Measurements from ENCODE around the gene USHBP1.
A peak's percentile ranks its signal among the peaks of the same experiment; 100 is the strongest.

The USHBP1 gene, protein sequence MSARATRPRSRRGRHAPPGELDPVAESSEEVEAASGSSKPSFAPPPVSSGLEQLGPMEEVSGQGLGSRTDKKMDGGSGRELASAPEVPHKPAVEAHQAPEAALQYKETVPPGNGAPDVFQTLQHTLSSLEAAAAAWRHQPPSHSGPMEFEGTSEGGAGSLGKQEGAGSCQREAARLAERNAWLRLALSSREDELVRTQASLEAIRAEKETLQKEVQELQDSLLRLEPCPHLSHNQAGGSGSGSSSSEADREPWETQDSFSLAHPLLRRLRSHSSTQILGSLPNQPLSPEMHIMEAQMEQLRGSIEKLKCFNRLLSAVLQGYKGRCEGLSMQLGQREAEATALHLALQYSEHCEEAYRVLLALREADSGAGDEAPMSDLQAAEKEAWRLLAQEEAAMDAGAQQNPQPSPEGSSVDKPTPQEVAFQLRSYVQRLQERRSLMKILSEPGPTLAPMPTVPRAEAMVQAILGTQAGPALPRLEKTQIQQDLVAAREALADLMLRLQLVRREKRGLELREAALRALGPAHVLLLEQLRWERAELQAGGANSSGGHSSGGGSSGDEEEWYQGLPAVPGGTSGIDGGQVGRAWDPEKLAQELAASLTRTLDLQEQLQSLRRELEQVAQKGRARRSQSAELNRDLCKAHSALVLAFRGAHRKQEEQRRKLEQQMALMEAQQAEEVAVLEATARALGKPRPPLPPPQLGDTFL

GRCh38 chr19:17264641-17264979, at the start of gene USHBP1:
TSS of gene USHBP1 (minus strand) at chr19:17264745. CDS start at chr19:17264299, 446 bp downstream.
- no peak for DNase-seq (ENCODE audit: low spot score in 2 of 2)
- H3K27me3 Mint-ChIP-seq: no peaks in the 10 kb centered on the region
- H3K9me3 Mint-ChIP-seq: no peaks in the 10 kb centered on the region
- no peaks in the 10 kb centered on the region for H3K36me3 Mint-ChIP-seq
- ATAC-seq (ENCODE audit: low read depth): no peak
- peaks cover 12% of the 10 kb centered on the region for H3K4me1 Mint-ChIP-seq
- no peak within 1 kb of the TSS for H3K27ac Mint-ChIP-seq
- no peak within 1 kb of the TSS for H3K4me3 Mint-ChIP-seq

GRCh38 chr19:17314007-17314593, 49.6 kb upstream of the USHBP1 start:
- no peak overlapping the region for H3K4me3 Mint-ChIP-seq
- H3K27ac Mint-ChIP-seq: no peak overlapping the region
- H3K36me3 Mint-ChIP-seq: peaks cover 21% of the 10 kb centered on the region
- no peak for DNase-seq (ENCODE audit: low spot score in 2 of 2)
- ATAC-seq (ENCODE audit: low read depth): no peak
- no peaks in the 10 kb centered on the region for H3K27me3 Mint-ChIP-seq
- H3K4me1 Mint-ChIP-seq: peaks cover 18% of the 10 kb centered on the region
- H3K9me3 Mint-ChIP-seq: no peaks in the 10 kb centered on the region

- H3K27ac Mint-ChIP-seq: no peak overlapping the region
- ATAC-seq (ENCODE audit: low read depth): no peak
- no peak overlapping the region for H3K4me3 Mint-ChIP-seq
- no peaks in the 10 kb centered on the region for H3K27me3 Mint-ChIP-seq
- peaks cover 18% of the 10 kb centered on the region for H3K36me3 Mint-ChIP-seq
- DNase-seq (ENCODE audit: low spot score in 2 of 2): no peak
- H3K9me3 Mint-ChIP-seq: no peaks in the 10 kb centered on the region
- H3K4me1 Mint-ChIP-seq: peaks cover 25% of the 10 kb centered on the region
Measured at GRCh38 chr19:17312189-17313113, 47.9 kb upstream of the USHBP1 start.

GRCh38 chr19:17311455-17312188, 47.1 kb upstream of the USHBP1 start:
- ATAC-seq (ENCODE audit: low read depth) (no peak), DNase-seq (ENCODE audit: low spot score in 2 of 2) (no peak)
- Mint-ChIP-seq H3K4me3 (peak overlapping the region; percentile 64), H3K27me3 (no peaks in the 10 kb centered on the region), H3K9me3 (no peaks in the 10 kb centered on the region), H3K4me1 (peaks cover 25% of the 10 kb centered on the region), H3K36me3 (peaks cover 18% of the 10 kb centered on the region), H3K27ac (no peak overlapping the region)

GRCh38 chr19:17309965-17310461, 45.5 kb upstream of the USHBP1 start:
- H3K27ac Mint-ChIP-seq: peak overlapping the region; percentile 83
- peaks cover 28% of the 10 kb centered on the region for H3K4me1 Mint-ChIP-seq
- peaks cover 11% of the 10 kb centered on the region for H3K36me3 Mint-ChIP-seq
- no peaks in the 10 kb centered on the region for H3K9me3 Mint-ChIP-seq
- H3K27me3 Mint-ChIP-seq: no peaks in the 10 kb centered on the region
- ATAC-seq (ENCODE audit: low read depth) (no peak), DNase-seq (ENCODE audit: low spot score in 2 of 2) (no peak)
- peak overlapping the region; percentile 95 for H3K4me3 Mint-ChIP-seq

DNA sequence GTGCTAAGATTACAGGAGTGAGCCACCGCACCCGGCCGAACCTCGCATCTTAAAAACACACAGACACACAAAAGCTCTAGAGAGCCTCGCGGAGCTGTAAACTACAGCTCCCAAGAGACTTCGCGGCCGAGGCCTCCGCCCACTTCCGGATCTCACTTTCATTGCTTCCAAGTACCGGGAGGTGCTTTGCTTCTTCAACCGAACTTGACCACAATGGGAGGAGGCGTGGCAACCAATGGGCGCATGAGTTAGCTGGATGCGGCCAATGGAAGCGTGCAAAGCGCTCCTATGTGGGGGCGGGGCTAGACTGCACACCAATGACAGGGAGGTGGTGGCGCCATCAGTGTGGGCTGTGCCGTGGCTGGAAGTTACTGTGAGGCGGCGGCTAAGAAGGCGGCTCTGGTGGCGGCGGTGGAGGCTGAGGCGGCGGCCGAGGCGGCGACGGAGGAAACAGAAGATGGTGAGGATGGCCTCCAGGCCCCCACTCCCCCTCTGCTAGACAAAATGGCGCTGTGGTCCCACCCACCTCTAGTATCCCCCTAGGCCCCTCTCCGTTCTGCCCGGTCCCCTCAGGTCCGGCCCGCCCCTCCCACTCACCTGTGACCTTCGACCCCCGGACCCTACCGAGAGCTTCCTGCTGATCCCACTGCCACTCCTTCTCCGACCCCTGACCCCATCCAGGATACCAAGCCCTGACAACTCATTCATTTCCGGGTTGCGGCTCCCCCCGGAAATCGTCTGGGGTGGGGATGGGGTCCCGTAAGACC, 44.8 kb upstream of the USHBP1 start, which contains the start of gene DDA1:
DDA1 (plus strand) TSS at position 366 of the 767 bp plus-strand sequence; CDS start at position 458, 92 bp downstream.
- Mint-ChIP-seq H3K27me3 (no peaks in the 10 kb centered on the region), H3K36me3 (peaks cover 11% of the 10 kb centered on the region), H3K4me1 (peaks cover 31% of the 10 kb centered on the region), H3K9me3 (no peaks in the 10 kb centered on the region), H3K4me3 (peak within 1 kb of the TSS; percentile 95), H3K27ac (peak within 1 kb of the TSS; percentile 83)
- ATAC-seq (ENCODE audit: low read depth) (peak; percentile 73), DNase-seq (ENCODE audit: low spot score in 2 of 2) (peak; percentile 81 to 97)

DNA sequence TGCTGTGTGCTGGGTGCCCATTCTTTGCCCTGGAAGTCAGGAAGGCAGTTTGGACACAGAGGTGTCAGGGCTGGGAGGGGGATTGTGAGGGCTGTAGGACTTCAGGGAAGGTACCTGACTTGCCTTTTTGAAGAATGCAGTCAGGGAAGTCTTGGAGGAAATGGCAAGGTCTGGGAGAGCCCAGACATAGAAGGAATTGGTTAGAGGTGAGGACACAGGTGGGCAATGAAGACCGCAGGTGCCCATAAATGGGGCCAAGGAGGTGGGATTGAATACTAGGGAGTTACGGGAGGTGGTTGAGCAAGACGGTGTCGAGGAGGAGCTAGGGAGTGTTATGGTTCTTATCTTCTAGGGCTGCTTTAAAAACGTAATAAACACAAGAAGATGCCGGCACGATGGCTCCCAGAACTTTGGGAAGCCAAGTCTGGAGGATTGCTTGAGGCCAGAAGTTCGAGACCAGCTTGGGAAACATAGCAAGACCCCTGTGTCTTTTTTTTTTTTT, 43.4 kb upstream of the USHBP1 start:
- peaks cover 34% of the 10 kb centered on the region for H3K4me1 Mint-ChIP-seq
- H3K27me3 Mint-ChIP-seq: no peaks in the 10 kb centered on the region
- DNase-seq (ENCODE audit: low spot score in 2 of 2) (no peak), ATAC-seq (ENCODE audit: low read depth) (no peak)
- H3K36me3 Mint-ChIP-seq: peaks cover 4% of the 10 kb centered on the region
- no peak overlapping the region for H3K27ac Mint-ChIP-seq
- peak overlapping the region; percentile 40 for H3K4me3 Mint-ChIP-seq
- no peaks in the 10 kb centered on the region for H3K9me3 Mint-ChIP-seq

GRCh38 chr19:17306285-17306714, 41.8 kb upstream of the USHBP1 start:
- no peak for DNase-seq (ENCODE audit: low spot score in 2 of 2)
- peaks cover 35% of the 10 kb centered on the region for H3K4me1 Mint-ChIP-seq
- no peaks in the 10 kb centered on the region for H3K36me3 Mint-ChIP-seq
- no peaks in the 10 kb centered on the region for H3K9me3 Mint-ChIP-seq
- ATAC-seq (ENCODE audit: low read depth): no peak
- no peaks in the 10 kb centered on the region for H3K27me3 Mint-ChIP-seq
- peak overlapping the region; percentile 87 for H3K4me3 Mint-ChIP-seq
- peak overlapping the region; percentile 80 for H3K27ac Mint-ChIP-seq

DNA sequence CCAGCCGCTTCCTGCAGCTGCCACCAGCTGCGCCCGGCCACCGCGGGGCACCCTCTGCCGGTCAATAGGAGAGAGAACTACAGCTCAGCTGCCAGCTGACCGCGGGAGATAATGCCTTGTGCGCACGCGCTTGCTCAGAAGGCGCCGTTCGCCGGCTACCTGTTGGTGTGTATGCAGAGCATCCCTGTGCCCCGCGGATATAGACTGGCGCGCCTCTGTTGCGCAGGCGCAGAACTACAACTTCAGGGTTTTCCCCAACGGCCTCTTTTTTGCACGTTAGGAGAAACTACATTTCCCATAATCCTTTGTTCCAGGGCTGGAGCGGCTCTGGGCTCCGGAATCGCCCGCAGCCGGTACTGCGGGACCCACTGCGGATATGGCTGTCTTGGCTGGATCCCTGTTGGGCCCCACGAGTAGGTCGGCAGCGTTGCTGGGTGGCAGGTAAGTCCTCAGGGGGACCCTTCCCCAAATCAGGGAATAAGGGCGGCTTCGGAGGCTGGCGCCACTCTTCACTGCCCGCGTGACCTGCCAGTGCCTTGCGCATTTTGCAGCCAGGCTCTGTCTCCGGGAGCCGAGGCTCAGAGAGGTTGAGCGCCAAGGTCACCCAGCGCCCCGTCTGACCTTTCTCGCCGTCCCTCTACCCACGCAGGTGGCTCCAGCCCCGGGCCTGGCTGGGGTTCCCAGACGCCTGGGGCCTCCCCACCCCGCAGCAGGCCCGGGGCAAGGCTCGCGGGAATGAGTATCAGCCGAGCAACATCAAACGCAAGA, 41.2 kb upstream of the USHBP1 start, which contains the start of gene MRPL34:
MRPL34 (plus strand) TSS at position 356 of the 768 bp plus-strand sequence; CDS start at position 377, 21 bp downstream.
- H3K9me3 Mint-ChIP-seq: no peaks in the 10 kb centered on the region
- peak within 1 kb of the TSS; percentile 87 for H3K4me3 Mint-ChIP-seq
- peak within 1 kb of the TSS; percentile 80 for H3K27ac Mint-ChIP-seq
- no peaks in the 10 kb centered on the region for H3K27me3 Mint-ChIP-seq
- peaks cover 34% of the 10 kb centered on the region for H3K4me1 Mint-ChIP-seq
- peak; percentile 66 for ATAC-seq (ENCODE audit: low read depth)
- DNase-seq (ENCODE audit: low spot score in 2 of 2): peak; percentile 87 to 93
- no peaks in the 10 kb centered on the region for H3K36me3 Mint-ChIP-seq

GRCh38 chr19:17305216-17305516, 40.6 kb upstream of the USHBP1 start:
- Mint-ChIP-seq H3K9me3 (no peaks in the 10 kb centered on the region), H3K36me3 (no peaks in the 10 kb centered on the region), H3K27ac (peak overlapping the region; percentile 80), H3K4me3 (peak overlapping the region; percentile 87), H3K4me1 (peaks cover 29% of the 10 kb centered on the region), H3K27me3 (no peaks in the 10 kb centered on the region)
- no peak for ATAC-seq (ENCODE audit: low read depth)
- DNase-seq (ENCODE audit: low spot score in 2 of 2): no peak

GRCh38 chr19:17304386-17305215, 40.1 kb upstream of the USHBP1 start:
- no peaks in the 10 kb centered on the region for H3K9me3 Mint-ChIP-seq
- no peak for ATAC-seq (ENCODE audit: low read depth)
- H3K27me3 Mint-ChIP-seq: no peaks in the 10 kb centered on the region
- no peaks in the 10 kb centered on the region for H3K36me3 Mint-ChIP-seq
- H3K4me3 Mint-ChIP-seq: peak overlapping the region; percentile 28
- no peak overlapping the region for H3K27ac Mint-ChIP-seq
- DNase-seq (ENCODE audit: low spot score in 2 of 2): no peak
- H3K4me1 Mint-ChIP-seq: peaks cover 26% of the 10 kb centered on the region

Data from memory B cell (primary cell).